GM21528 (cell line): ENCODE results near the gene KCNJ5.
A peak's percentile ranks its signal among the peaks of the same experiment; 100 is the strongest.

ENCODE experiments used
- ATAC-seq: cut with Tn5 transposase; IDR thresholded peaks from one replicate; pipeline ENCODE4 v1.9.1; 2021; ENCODE audit warnings: mild to moderate bottlenecking, moderate library complexity; ENCODE audit not compliant: unreplicated experiment, low FRiP score

KCNJ5 gene

DNA sequence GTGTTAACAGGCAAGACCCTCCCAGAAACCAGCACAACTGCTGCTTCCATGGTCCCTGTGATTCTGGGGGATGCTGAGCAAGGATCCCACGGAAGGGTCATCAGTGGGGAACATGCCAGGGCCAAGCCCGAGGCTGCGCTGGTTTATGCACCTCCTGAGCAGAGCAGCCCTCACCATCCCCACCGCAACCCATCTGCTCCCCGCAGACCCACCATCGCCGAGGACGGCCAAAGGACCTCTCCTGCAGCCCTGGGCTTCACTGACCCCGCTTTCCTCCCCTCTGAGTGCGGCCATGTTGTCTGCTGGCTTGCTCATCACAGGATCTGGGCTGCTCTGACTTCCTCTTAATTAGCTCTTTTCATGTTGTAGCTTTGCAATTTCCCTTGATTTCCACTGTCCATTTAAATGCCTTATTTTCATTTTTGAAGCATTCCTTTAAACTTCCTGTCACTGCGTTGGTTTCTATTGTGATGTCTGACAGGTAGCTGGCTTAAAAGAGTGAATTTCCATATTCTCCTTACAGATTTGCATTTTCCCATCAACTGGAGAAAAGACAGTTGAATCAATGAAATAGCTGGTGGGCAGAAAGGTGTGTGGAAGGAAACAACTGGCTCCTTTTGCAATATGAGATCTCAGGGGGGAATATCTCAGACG lies 36.7 kb downstream of the KCNJ5 start:
- peak; percentile 4 for ATAC-seq

GRCh38 chr11:128928400-128928799 lies 37.2 kb downstream of the KCNJ5 start:
- ATAC-seq, result peak; percentile 97

DNA sequence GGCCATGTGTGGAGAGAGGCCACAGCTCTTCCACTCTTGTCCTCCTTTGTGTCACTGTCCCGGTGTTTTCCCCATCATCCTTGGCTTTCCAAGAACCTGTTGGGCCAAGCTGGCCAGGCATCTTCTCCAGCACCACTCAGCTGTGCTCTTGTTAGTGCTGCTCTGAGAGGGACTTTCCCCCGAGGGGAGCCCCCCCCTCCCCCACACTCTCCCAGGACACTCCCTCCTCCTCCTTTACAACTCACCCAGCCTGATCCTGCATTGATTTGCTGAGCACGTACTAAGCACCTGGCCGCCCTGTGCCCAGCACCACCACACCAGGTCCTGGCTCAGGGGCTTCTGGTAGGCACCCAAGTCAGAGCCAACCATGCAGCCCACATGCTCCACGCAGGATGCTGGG lies 38.3 kb downstream of the KCNJ5 start:
- no peak for ATAC-seq

GRCh38 chr11:128929991-128930390 lies 38.8 kb downstream of the KCNJ5 start:
- ATAC-seq, result no peak

GRCh38 chr11:128931066-128931465 lies 39.9 kb downstream of the KCNJ5 start:
- ATAC-seq, result no peak

DNA sequence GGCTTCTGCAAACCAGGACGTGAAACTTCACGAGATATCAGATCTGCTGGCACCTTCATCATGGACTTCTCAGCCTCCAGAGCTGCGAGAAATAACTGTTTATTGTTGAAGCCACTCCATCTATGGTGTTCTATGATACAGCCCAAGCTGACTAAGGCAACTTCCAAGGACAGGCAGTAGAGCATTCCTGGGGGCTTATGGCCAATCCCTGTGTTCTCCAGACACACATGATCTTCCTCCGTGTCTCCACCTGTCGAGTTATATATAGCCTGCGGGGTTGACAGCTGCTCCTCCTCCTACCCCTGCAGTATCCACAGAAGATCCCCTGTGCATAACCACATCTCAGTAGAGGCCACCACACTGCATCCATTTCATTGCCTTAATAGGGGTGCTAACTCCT lies 40.5 kb downstream of the KCNJ5 start:
- no peak for ATAC-seq

DNA sequence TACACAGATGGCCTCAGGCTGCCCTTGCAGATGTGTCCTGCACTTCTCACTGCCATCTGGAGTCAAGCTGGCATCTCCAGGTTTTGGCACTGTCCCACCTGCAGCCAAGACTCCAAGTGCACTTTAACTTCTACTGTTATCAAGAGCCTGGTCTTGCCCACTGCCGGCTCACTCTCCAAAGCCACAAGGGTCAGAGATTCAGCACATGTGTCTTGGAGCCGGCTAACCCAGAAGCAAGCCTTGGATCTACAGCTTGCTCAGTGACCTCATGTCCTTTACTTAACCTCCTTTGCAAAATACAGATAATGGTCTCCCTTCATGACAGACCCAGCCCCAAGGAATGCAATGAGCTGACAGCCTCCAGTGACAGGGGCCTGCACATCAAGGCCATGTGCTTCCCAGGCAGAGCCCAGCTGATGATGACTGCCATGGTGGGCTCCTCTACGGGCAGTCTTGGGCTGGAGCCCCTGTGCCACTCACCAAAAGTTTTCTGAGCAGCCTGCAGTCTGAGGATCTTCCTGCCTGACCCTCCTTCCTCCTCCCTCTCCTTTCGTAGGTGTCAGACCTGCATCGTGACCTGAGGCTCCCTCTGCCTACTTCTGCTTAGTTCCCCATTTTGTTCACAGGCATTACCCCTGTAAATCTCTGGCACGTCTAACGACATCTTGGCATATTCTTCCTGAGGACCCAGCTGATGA lies 42.5 kb downstream of the KCNJ5 start:
- ATAC-seq, result no peak

DNA sequence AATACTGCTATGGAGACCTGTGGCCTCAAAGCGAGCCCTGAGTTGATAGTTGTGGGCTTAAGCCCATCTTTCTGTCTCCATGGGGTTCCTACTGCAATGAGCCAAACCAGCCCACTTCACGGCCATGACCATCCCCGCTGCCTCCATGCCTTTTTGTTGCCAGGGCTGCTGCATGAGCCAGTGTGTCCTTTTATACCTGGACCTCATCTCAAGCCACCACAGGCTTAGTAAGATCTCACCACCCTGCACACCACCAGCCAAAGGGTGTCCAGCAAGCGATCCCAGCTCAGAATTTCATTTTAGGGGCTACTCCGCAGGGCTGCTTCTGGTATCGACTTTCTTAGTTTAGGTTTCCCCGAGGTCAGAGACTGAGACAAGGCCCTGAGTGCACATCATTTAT lies 43.2 kb downstream of the KCNJ5 start:
- no peak for ATAC-seq

GRCh38 chr11:128934926-128935325 lies 43.8 kb downstream of the KCNJ5 start:
- no peak for ATAC-seq

GRCh38 chr11:128936606-128937251 lies 45.6 kb downstream of the KCNJ5 start:
- no peak for ATAC-seq

GRCh38 chr11:128937480-128937879 lies 46.3 kb downstream of the KCNJ5 start:
- ATAC-seq, result no peak

- no peak for ATAC-seq
Measured at GRCh38 chr11:128938156-128938885, 47.2 kb downstream of the KCNJ5 start.

GRCh38 chr11:128939591-128939990 lies 48.4 kb downstream of the KCNJ5 start:
- no peak for ATAC-seq

DNA sequence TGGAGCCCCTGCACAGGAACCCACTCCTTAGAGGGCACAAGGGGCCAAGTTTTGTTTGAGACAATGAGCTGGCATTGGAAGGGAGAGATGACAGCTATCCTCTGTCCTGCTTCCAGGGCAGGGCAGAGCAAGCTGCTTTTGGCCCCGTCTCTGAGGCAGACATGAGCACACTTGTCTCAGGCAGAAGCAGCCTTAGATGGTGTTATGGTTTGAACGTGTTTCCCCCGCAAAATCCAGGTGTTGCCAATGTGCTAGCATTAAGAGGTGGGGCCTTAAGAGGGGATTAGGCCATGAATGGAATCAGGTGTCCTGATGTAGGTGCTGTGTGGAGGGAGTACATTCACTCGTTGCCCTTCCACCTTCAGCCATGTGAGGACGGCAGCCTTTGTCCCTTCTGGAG lies 49.0 kb downstream of the KCNJ5 start:
- ATAC-seq, result no peak

GRCh38 chr11:128940603-128941002 lies 49.4 kb downstream of the KCNJ5 start:
- ATAC-seq, result no peak

DNA sequence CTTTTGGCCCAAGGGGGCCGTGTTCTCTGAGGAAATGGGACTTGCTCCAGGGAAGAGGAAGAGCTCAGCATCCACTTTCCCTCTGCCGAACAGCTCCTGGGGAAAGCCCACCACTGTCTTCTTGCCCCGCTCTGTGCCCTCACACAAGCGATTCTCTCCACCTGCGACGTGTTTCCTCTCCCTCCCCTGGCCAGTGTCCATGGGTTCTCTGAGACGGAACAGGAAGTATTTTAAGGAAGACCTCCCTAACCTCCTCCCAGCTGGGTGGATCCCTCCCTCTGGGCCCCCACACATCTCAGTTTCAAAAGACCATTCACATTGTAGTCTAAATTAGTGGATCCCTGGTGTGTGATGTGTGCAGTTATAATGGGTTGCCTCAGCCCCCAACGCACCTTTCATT lies 50.0 kb downstream of the KCNJ5 start:
- ATAC-seq, result no peak

DNA sequence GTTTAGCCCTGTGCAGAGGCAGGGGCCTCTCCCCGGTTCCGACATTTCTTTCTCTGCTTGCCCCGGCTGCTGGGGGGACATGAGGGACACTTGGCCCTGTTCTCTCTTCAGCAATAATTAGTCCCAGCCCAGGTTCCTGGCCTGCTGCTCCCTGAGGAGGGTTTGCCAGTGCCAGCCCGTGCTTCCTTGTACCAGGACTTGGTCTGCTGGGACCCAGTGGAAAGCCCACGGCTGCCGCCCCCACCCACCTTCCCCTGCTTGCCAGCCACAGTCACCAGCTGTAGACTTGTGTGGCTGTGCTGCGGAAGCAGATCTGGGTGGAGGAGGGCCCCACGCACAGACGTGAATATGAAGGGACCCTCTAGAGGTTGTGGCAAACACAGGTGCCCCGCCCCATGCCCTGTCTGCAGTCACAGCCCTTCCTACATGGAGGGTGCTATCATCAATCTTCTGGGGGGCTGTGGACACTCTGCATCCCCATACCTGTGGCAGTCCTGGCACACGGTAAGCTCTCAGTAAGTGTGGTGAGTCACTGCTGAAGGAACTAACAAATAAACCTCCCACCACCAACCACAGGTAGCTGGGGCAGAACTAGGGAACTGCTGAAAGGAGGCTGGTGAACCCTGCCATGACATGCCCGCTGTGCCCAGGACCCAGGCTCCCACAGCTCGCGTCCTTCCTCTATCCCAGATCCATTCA lies 50.6 kb downstream of the KCNJ5 start:
- no peak for ATAC-seq

DNA sequence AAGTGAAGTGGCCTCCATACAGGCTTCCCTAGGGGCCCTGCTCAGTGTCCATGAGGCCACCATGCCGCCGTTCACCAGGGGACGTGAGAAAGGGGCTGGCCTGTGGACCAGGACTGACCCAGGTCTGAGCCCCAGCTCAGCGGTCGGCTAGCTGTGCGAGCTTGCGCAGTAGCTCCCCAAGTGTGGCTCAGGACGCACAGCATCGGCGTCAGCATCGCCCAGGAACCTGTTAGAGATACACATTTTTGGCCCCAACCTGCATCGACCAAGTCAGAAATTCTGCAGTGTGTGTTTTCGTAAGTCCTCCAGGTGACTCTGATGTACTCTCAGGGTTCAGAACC lies 51.1 kb downstream of the KCNJ5 start:
- ATAC-seq, result no peak

GRCh38 chr11:128942817-128943427 lies 51.8 kb downstream of the KCNJ5 start, which contains the start of gene TP53AIP1:
Gene TP53AIP1 (minus strand): TSS chr11:128942871. CDS start chr11:128937818, 5,053 bp downstream.
- ATAC-seq, result no peak

DNA sequence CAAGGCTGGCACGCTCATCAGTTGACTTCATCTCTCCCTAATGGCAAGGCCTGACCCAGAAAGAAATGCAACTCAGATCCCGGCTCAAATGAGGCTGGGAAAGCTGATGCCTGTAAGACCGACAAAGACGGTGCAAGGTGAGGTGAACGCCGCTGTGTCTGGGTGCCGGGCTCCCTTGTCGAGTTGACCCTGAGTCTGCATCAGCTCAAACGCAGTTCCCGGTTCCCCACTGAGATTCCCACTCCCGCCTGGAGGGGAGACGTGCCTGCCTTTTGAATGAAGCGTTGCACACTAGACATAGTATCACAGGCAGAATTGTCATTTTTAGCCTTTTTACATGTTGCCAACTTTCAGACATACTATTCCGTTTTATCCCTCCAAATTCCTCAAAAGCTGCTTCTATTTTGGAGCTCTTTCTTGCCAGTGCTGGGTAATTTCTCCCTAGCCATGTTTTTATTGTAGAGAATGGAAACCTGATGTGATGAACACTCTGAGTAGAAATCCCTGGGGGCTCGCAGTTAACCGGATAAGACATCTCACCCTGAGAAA lies 52.3 kb downstream of the KCNJ5 start:
- ATAC-seq, result no peak
